GM12864 (cell line): ENCODE results near the gene PKP4.

Experiments
- DNase-seq: peaks from one replicate; pipeline ENCODE4 v3.0.0-alpha.2; 2011; ENCODE audit warnings: low read depth
- H3K4me3 ChIP-seq: 2 replicates; pipeline ENCODE4 v1.5.1; 2011; ENCODE audit warnings: mild to moderate bottlenecking, low read depth, low read length, control low read depth
- TF ChIP-seq, protein P1 (sequence below): IDR thresholded peaks from 2 replicates; pipeline ENCODE4 v1.5.1; 2011; ENCODE audit warnings: low read depth, mild to moderate bottlenecking, moderate library complexity, low read length, control low read depth, inconsistent platforms; ENCODE audit errors: missing control alignments

The PKP4 gene

GRCh38 chr2:158507679-158508078 is 50.9 kb downstream of the PKP4 start:
- H3K4me3 ChIP-seq, result no peak overlapping the region
- TF ChIP-seq, protein P1, sequence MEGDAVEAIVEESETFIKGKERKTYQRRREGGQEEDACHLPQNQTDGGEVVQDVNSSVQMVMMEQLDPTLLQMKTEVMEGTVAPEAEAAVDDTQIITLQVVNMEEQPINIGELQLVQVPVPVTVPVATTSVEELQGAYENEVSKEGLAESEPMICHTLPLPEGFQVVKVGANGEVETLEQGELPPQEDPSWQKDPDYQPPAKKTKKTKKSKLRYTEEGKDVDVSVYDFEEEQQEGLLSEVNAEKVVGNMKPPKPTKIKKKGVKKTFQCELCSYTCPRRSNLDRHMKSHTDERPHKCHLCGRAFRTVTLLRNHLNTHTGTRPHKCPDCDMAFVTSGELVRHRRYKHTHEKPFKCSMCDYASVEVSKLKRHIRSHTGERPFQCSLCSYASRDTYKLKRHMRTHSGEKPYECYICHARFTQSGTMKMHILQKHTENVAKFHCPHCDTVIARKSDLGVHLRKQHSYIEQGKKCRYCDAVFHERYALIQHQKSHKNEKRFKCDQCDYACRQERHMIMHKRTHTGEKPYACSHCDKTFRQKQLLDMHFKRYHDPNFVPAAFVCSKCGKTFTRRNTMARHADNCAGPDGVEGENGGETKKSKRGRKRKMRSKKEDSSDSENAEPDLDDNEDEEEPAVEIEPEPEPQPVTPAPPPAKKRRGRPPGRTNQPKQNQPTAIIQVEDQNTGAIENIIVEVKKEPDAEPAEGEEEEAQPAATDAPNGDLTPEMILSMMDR, result no peak
- DNase-seq, result no peak

- DNase-seq, result no peak
- TF ChIP-seq, protein P1, result no peak
These were observed 53.4 kb downstream of the PKP4 start for GRCh38 chr2:158509928-158510797.

GRCh38 chr2:158510887-158511286 is 54.1 kb downstream of the PKP4 start:
- H3K4me3 ChIP-seq, result no peak overlapping the region
- TF ChIP-seq, protein P1, result no peak
- no peak for DNase-seq

More at GRCh38 chr2:158509928-158510797, 53.4 kb downstream of the PKP4 start:
- H3K4me3 ChIP-seq, result no peak overlapping the region

GRCh38 chr2:158511706-158512105 is 55.0 kb downstream of the PKP4 start:
- no peak for DNase-seq
- no peak overlapping the region for H3K4me3 ChIP-seq
- TF ChIP-seq, protein P1, result no peak

GRCh38 chr2:158512323-158512722 is 55.6 kb downstream of the PKP4 start:
- TF ChIP-seq, protein P1, result no peak
- DNase-seq, result no peak
- no peak overlapping the region for H3K4me3 ChIP-seq

DNA sequence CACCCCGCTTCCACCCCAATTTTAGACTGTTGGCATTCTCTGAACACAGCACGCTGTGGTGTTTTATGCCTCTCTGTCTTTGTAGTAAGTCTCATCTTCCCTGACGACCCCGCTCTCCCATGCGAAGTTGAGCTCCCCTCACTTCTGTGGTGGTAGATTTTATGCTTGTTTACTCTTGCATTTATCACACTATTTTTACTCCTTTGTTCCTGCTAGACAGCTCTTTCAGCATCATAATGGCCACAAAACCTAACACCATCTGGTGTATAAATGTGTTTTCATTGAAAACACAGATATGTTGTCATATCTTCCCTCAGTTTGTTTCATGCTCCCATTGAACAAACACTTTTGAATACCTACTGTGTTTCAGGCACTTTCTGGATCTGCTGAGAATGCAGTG is 57.1 kb downstream of the PKP4 start:
- no peak overlapping the region for H3K4me3 ChIP-seq
- TF ChIP-seq, protein P1, result no peak
- no peak for DNase-seq

- H3K4me3 ChIP-seq, result no peak overlapping the region
- TF ChIP-seq, protein P1, result no peak
- no peak for DNase-seq
These were observed 61.3 kb downstream of the PKP4 start for GRCh38 chr2:158518084-158518483.
